H9 (cell line): ENCODE data around the gene AKAP17A. TPM values are rescaled to one million over a fixed set of nuclear protein-coding genes. Genes with fewer than 3 reads are reported as not detected.

Source experiments
- DNase-seq: peaks from one replicate; pipeline ENCODE4 v3.0.0-alpha.2; 2017
- H2AFZ ChIP-seq: one replicate; pipeline ENCODE4 v1.6.1; 2013; ENCODE audit warnings: mild to moderate bottlenecking, low read length, control low read depth, moderate library complexity
- H2AK5ac ChIP-seq: 2 replicates; pipeline ENCODE4 v1.6.1; 2013; ENCODE audit warnings: low read length, control low read depth, mixed read lengths; ENCODE audit not compliant: insufficient read length
- H2BK120ac ChIP-seq: one replicate; pipeline ENCODE4 v1.6.1; 2013; ENCODE audit warnings: low read depth, mild to moderate bottlenecking, low read length, control low read depth, inconsistent platforms; ENCODE audit not compliant: poor library complexity, severe bottlenecking
- H2BK12ac ChIP-seq: 2 replicates; pipeline ENCODE4 v1.6.1; 2013; ENCODE audit warnings: low read length, control low read depth, mixed read lengths, low read depth; ENCODE audit not compliant: insufficient read length
- H2BK15ac ChIP-seq: 2 replicates; pipeline ENCODE4 v1.6.1; 2013; ENCODE audit warnings: low read depth, low read length, control low read depth
- H2BK20ac ChIP-seq: one replicate; pipeline ENCODE4 v1.6.1; 2013; ENCODE audit warnings: low read depth, mild to moderate bottlenecking, low read length, control low read depth, inconsistent platforms; ENCODE audit not compliant: poor library complexity, severe bottlenecking
- H2BK5ac ChIP-seq: 2 replicates; pipeline ENCODE4 v1.6.1; 2013; ENCODE audit warnings: low read length, control low read depth, mixed read lengths; ENCODE audit not compliant: insufficient read length
- H3K14ac ChIP-seq: 2 replicates; pipeline ENCODE4 v1.6.1; 2013; ENCODE audit warnings: low read length, control low read depth; ENCODE audit not compliant: insufficient read depth
- H3K18ac ChIP-seq: 2 replicates; pipeline ENCODE4 v1.6.1; 2013; ENCODE audit warnings: low read depth, mild to moderate bottlenecking, mixed read lengths, low read length, control low read depth; ENCODE audit not compliant: insufficient read length
- H3K23ac ChIP-seq: 2 replicates; pipeline ENCODE4 v1.6.1; 2013; ENCODE audit warnings: low read length, control low read depth, mixed read lengths, low read depth; ENCODE audit not compliant: insufficient read length
- H3K23me2 ChIP-seq: 2 replicates; pipeline ENCODE4 v1.6.1; 2013; ENCODE audit warnings: low read depth, mild to moderate bottlenecking, mixed read lengths, low read length, control low read depth; ENCODE audit not compliant: insufficient read length, poor library complexity, severe bottlenecking
- H3K27ac ChIP-seq: 2 replicates; pipeline ENCODE4 v1.5.1; 2013; ENCODE audit warnings: low read length, control low read depth, mixed read lengths, low read depth; ENCODE audit not compliant: insufficient read length
- H3K27me3 ChIP-seq: 2 replicates; pipeline ENCODE4 v1.6.1; 2013; ENCODE audit warnings: low read length, control low read depth, inconsistent platforms; ENCODE audit not compliant: insufficient read depth
- H3K4ac ChIP-seq: 2 replicates; pipeline ENCODE4 v1.6.1; 2013; ENCODE audit warnings: low read depth, mild to moderate bottlenecking, control low read depth, inconsistent platforms, low read length, moderate library complexity
- H3K4me1 ChIP-seq: 2 replicates; pipeline ENCODE4 v1.6.1; 2013; ENCODE audit warnings: low read length, control low read depth, inconsistent platforms; ENCODE audit not compliant: insufficient read depth
- H3K4me2 ChIP-seq: 2 replicates; pipeline ENCODE4 v1.6.1; 2013; ENCODE audit warnings: low read length, control low read depth, mixed read lengths; ENCODE audit not compliant: insufficient read length, insufficient read depth
- H3K56ac ChIP-seq: 2 replicates; pipeline ENCODE4 v1.6.1; 2013; ENCODE audit warnings: low read depth, mild to moderate bottlenecking, mixed read lengths, low read length, control low read depth; ENCODE audit not compliant: insufficient read length
- H3K79me1 ChIP-seq: 2 replicates; pipeline ENCODE4 v1.6.1; 2013; ENCODE audit warnings: low read depth, mild to moderate bottlenecking, moderate library complexity, low read length, control low read depth, inconsistent platforms; ENCODE audit not compliant: insufficient read depth, poor library complexity, severe bottlenecking
- H3K79me2 ChIP-seq: 2 replicates; pipeline ENCODE4 v1.6.1; 2013; ENCODE audit warnings: low read length, control low read depth, inconsistent platforms; ENCODE audit not compliant: insufficient read depth
- H3K9ac ChIP-seq: 2 replicates; pipeline ENCODE4 v1.6.1; 2013; ENCODE audit warnings: low read length, control low read depth, mixed read lengths; ENCODE audit not compliant: insufficient read length; ENCODE audit errors: extremely low read depth
- H3K9me3 ChIP-seq: one replicate; pipeline ENCODE4 v1.6.1; 2013; ENCODE audit warnings: low read depth, low read length, inconsistent platforms; ENCODE audit not compliant: control insufficient read depth
- H3T11ph ChIP-seq: one replicate; pipeline ENCODE4 v1.6.1; 2013; ENCODE audit warnings: mild to moderate bottlenecking, low read length, control low read depth, inconsistent platforms
- H4K20me1 ChIP-seq: one replicate; pipeline ENCODE4 v1.6.1; 2013; ENCODE audit not compliant: control insufficient read depth, insufficient read length, insufficient read depth
- H4K5ac ChIP-seq: 2 replicates; pipeline ENCODE4 v1.6.1; 2013; ENCODE audit warnings: low read depth, mild to moderate bottlenecking, mixed read lengths, low read length, control low read depth; ENCODE audit not compliant: insufficient read length
- H4K8ac ChIP-seq: replicated peaks from 2 replicates; pipeline ENCODE4 v1.6.1; 2013; ENCODE audit warnings: low read length, control low read depth, mixed read lengths, low read depth; ENCODE audit not compliant: insufficient read length
- H4K91ac ChIP-seq: 2 replicates; pipeline ENCODE4 v1.6.1; 2013; ENCODE audit warnings: low read depth, mild to moderate bottlenecking, moderate library complexity, mixed read lengths, low read length, control low read depth; ENCODE audit not compliant: insufficient read length
- H3K27ac Mint-ChIP-seq, 3 experiments: 2 replicates in 2 of 3; 3 replicates in 1 of 3; pipeline ENCODE4 v1.8.0; 2020 to 2021; ENCODE audit warnings: mixed read lengths in 3 of 3, mild to moderate bottlenecking in 1 of 3, moderate library complexity in 1 of 3
- H3K27me3 Mint-ChIP-seq: 2 replicates; pipeline ENCODE4 v1.8.0; 2021; ENCODE audit warnings: low read depth, mild to moderate bottlenecking, moderate library complexity, mixed read lengths
- H3K36me3 Mint-ChIP-seq, 3 experiments: 2 replicates in 2 of 3; 3 replicates in 1 of 3; pipeline ENCODE4 v1.8.0; 2020 to 2021; ENCODE audit warnings: low read depth in 3 of 3, mixed read lengths in 3 of 3; ENCODE audit not compliant: insufficient read depth in 1 of 3
- H3K4me1 Mint-ChIP-seq, 2 experiments: 2 replicates each; pipeline ENCODE4 v1.8.0; 2020; ENCODE audit warnings: mixed read lengths in 2 of 2
- H3K4me3 Mint-ChIP-seq, 2 experiments: 2 replicates in 1 of 2; 3 replicates in 1 of 2; pipeline ENCODE4 v1.8.0; 2020 to 2021; ENCODE audit warnings: mild to moderate bottlenecking in 2 of 2, mixed read lengths in 2 of 2, moderate library complexity in 1 of 2
- H3K9me3 Mint-ChIP-seq, 2 experiments: 2 replicates in 1 of 2; 3 replicates in 1 of 2; pipeline ENCODE4 v1.8.0; 2020; ENCODE audit warnings: mild to moderate bottlenecking in 2 of 2, mixed read lengths in 2 of 2, moderate library complexity in 1 of 2
- WGBS: extraction: QIAGEN DNeasy Blood & Tissue Kit; methylation state at CpG from one replicate; pipeline ENCODE4 v1.1.7; 2013; ENCODE audit warnings: missing lambda C conversion rate, low lambda C conversion rate, mixed read lengths; ENCODE audit not compliant: insufficient read length; ENCODE audit errors: extremely low coverage; 5-methylcytosine and 5-hydroxymethylcytosine counted together
- total RNA-seq: library from RNA; stranded (reverse); gene quantifications from 2 replicates; pipeline ENCODE4 v1.2.1, GENCODE V29; 2021
- TF ChIP-seq, protein P1 (sequence below): fragments of 200-600 bp; sonication (generic); conservative IDR thresholded peaks from 3 replicates; pipeline ENCODE4 v1.8.0; 2021; ENCODE audit warnings: antibody characterized with exemption, mild to moderate bottlenecking

AKAP17A gene
- total RNA-seq, 1 experiment from 2014 or later, result 39.7 TPM

DNA sequence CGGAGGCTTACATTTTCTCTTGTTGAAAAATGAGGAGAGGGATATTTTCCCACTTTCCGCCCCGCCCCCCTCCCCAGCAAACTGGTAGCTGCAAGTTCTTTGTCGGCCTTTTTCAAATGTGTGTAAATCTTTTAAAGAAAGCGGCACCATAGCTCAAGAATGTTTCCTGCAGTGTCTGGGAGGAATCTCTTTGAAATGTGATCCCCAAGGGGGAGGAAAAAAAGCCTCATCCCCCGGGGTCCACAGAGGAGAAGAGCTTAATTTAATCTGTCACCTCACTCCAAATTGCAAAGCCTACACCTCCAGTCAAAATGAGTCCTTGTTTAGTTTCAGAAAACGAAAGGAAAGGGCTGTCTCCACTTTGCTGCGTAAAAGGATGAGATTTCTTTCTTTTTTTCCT is 58.2 kb downstream of the AKAP17A start:
- Histone ChIP-seq H4K5ac (no peak overlapping the region), H3K56ac (no peak overlapping the region), H3T11ph (no peak overlapping the region), H2BK120ac (no peak overlapping the region), H4K20me1 (no peaks in the 10 kb centered on the region), H3K18ac (no peak overlapping the region), H2BK20ac (no peak overlapping the region), H3K79me2 (no peaks in the 10 kb centered on the region), H2AFZ (no peak overlapping the region), H2BK5ac (no peak overlapping the region), H3K23me2 (no peaks in the 10 kb centered on the region), H2BK15ac (no peak overlapping the region), H4K91ac (no peak overlapping the region), H2BK12ac (no peak overlapping the region), H3K27me3 (no peaks in the 10 kb centered on the region), H3K9ac (no peak overlapping the region), H3K4me1 (peaks cover 3% of the 10 kb centered on the region; the same call in 1 of the 2 replicates), H4K8ac (no peak overlapping the region), H3K23ac (no peak overlapping the region), H3K4me2 (peak overlapping the region; percentile 21), H2AK5ac (no peak overlapping the region), H3K14ac (no peak overlapping the region), H3K27ac (no peak overlapping the region), H3K79me1 (no peaks in the 10 kb centered on the region), H3K9me3 (peaks cover 7% of the 10 kb centered on the region), H3K4ac (no peak overlapping the region)
- Mint-ChIP-seq H3K27ac (peak overlapping the region in 1 of 3 experiments; percentile 68; a peak in 3 of 7 replicates), H3K9me3 (peaks cover 28 to 38% of the 10 kb centered on the region in 2 experiments), H3K4me1 (peaks cover 6 to 19% of the 10 kb centered on the region in 2 experiments), H3K36me3 (peaks cover 12 to 26% (median 19%) of the 10 kb centered on the region in 3 experiments), H3K4me3 (peak overlapping the region; percentile 21 to 58; a peak in 4 of 5 replicates), H3K27me3 (peaks cover 23% of the 10 kb centered on the region)
- WGBS, result no CpG with 5 or more reads among the region's 8 CpGs
- TF ChIP-seq, protein P1, sequence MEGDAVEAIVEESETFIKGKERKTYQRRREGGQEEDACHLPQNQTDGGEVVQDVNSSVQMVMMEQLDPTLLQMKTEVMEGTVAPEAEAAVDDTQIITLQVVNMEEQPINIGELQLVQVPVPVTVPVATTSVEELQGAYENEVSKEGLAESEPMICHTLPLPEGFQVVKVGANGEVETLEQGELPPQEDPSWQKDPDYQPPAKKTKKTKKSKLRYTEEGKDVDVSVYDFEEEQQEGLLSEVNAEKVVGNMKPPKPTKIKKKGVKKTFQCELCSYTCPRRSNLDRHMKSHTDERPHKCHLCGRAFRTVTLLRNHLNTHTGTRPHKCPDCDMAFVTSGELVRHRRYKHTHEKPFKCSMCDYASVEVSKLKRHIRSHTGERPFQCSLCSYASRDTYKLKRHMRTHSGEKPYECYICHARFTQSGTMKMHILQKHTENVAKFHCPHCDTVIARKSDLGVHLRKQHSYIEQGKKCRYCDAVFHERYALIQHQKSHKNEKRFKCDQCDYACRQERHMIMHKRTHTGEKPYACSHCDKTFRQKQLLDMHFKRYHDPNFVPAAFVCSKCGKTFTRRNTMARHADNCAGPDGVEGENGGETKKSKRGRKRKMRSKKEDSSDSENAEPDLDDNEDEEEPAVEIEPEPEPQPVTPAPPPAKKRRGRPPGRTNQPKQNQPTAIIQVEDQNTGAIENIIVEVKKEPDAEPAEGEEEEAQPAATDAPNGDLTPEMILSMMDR, result no peak
- DNase-seq, result peak; percentile 71

Other genes starting within 250 kb of the AKAP17A start
- gene SLC25A6, start 199.5 kb upstream of the AKAP17A start, total RNA-seq, result 553 and 558 TPM in 2 replicates
- 59.8 and 64.2 TPM in 2 replicates for gene ASMTL, start 138.7 kb upstream of the AKAP17A start, total RNA-seq
- not detected in 2 replicates for gene P2RY8, start 54.4 kb upstream of the AKAP17A start, total RNA-seq
- gene ASMT, start 23.5 kb downstream of the AKAP17A start, total RNA-seq, result 1.0 and 1.4 TPM in 2 replicates